Stimulated activated CD4-positive, alpha-beta T cell treated with anti-CD3 and anti-CD28 coated beads, TNF-alpha, amount 100 ng/mL, for 1 hour (primary cell): ENCODE measurements around the gene NALCN.

Experiments
- DNase-seq, 3 donors: peaks; one replicate each; pipeline ENCODE4 v3.0.0-alpha.2; 2020; ENCODE audit warnings: low read depth in 3 of 3, low spot score in 1 of 3

NALCN gene

DNA sequence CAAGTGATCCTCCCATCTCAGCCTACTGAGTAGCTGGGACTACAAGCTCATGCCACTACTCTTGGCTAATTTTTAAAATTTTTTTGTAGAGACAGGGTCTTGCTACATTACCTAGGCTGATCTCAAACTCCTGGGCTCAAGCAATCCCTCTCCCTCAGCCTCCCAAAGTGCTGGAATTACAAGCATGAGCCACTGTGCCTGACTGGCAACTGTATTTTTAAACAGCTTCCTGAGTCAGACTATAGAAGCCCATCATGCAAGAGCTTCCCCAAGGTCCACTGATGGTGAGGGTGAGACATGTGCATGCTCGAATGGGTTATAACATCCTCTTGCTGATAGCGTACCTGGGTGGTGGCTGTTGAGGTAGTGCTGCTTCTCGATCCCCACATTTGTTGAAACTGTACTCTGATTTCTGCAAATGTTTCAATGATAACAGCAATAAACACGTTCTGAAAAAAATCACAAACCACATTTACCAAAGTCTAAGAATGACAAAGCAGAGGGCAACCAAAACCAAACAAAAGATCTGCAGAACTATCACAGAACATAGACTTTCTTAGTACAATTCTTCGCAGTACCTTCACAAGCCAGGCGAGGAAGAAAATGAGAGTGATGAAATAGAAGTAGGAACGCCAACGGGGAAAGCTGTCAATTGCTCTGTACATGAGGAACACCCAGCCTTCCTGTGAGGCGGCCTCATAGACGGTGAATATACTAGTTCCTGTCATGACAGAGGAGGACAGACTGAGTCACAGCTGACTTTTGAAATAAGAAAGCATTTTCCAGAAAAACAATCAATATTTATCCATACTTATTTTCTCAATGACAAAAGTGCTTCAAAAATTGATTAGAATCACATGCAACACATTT is 124.4 kb downstream of the NALCN start:
- DNase-seq, result no peak

DNA sequence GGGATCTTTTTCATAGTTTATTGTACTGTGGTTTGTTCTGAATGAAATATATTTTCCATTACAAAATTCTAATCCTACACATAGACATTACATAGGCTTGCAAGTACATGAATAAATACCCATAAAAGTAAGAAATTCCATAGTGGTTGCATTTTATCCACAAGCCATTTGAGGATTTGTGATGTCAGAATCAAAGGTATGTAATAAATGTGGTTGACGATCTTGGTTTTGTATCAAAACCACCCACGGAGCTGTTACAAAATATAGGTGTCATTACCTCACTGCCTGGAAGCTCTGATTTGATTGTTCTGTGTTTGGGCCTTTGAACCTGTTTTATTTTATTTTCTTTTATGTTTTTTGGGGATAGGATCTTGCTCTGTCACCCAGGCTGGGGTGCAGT is 125.1 kb downstream of the NALCN start:
- DNase-seq, result no peak

DNA sequence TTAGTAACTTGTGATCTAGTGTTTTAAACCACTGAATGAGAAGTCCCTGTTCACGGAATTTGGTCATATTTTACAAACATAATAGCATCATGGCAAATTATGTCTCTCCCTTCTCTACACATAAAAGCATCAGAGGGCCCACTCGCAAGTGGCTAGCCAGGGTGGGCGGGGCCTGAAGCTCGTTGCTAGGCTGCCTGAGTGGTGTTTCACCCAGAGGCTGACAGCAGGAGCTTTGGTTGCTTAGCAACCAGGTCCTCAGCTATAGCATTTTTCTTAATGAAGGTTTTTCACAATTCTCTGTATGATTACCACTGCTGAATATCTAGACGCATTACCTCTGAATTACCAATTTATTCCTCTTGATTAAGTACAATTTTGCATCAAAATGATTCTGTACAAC is 126.5 kb downstream of the NALCN start:
- DNase-seq, result no peak

DNA sequence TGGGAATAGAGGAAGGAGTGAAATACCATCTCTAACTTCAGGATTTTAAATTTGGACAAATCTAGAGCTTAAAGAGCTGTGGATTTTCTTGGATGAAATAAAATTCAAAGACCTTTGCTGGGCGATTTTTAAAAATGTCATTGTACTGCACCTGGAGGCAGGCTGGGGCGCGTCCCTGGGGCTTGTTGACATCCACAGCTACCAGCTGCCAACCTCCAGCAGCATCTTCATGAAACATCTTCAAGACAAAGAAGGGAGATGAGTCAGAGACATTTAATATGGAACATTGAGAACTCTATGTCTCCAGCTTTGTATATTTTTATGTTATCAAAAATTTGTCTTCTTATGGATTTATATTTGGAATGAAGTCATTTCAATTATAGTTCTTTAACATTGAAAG is 132.5 kb downstream of the NALCN start:
- DNase-seq, result no peak

DNA sequence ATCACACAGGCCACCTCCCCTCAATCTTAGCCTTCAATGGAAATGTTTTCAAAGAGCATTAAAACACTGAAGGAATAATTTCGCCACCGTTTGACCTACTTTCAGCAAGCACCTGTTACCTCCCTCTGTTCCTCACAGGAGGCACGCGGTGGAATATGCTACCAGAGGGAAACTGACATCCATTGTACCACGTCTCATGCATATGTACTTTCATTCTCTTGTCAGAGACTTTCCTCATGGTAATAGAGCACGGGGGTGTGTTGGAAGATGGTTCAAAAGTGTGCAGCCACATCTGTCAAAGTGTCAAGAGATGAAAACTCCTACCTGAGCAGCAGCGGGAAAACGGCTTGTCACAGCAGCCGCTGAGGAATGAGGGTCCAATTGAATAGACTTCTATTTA is 143.4 kb downstream of the NALCN start:
- DNase-seq, result no peak

DNA sequence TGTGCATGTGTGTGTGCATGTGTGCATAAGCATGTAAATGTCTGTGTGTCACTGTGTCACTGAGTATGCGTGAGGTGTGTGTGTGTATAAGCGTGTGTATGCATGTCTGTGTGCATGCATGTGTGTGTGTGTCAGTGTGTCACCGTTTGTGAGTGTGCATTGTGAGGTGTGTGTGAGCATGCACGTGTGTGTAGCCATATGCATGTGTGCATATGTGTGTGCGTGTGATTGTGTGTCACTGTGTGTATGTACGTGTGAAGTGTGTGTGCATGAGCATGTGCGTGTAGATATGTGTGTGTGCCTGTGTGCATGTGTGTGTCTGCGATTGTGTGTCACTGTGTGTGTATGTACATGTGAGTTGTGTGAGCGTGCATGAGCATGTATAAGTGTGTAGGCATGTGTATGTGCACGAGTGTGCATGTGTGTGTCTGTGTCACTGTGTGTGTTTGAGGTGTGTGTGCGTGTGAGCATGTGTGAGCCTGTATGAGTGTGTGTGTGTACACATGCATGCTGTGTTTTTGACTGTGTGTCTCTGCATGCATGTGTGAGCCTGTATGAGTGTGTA is 144.5 kb downstream of the NALCN start:
- no peak for DNase-seq

DNA sequence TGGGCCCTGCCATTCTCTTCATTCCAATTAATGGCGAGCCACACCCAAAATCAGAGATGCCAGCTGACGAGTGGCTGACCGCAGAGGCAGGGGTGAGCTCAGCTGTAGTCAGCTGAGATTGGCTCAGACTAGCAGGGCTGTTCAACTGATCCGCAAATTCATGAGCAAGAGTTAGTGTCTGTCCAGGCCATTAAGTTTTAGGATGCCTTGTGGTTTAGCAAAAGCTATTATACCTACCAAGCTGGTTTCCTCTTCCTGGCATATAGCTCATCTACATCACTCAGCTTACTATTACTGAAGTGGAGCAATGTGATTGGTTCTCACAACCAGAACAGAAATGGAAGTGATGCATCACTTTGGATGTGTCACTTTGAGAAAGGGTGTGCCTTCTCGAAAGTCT is 148.7 kb downstream of the NALCN start:
- no peak for DNase-seq

DNA sequence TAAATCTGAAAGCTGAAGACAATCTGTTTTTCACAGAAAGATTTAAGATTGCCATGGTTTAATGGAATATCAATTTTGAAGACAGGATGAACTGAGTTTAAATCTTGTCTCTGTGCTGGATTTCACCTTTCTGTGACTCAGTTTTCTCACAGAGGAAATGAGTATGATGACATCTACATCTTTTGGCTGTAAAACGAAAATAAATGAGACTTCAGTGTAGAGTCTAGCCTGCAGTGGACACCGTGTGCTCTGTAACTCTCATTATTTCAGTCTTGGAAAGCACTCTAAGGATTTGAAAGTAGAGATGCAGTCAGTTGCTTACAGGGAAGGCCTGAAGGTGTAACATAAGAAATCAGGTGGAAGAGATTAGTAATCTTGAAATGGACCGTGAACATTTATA is 150.4 kb downstream of the NALCN start:
- no peak for DNase-seq

DNA sequence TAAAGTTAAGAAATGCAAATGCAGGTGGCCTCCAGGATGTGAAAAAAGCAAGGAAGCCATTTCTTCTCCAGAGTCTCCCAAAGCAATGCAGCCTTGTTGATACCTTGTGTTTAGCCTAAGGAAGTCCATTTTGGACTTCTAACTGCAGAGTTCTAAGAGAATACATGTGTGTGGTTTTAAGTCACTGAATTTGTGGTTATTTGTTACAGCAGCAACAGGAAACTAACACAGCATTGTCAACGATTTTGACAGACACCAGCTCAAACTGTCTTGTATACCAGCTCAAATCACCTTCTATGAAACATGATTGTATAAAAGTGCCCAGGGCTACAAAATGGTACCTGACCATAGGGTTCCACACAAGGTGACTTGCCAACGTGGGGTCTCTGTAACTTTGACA is 151.4 kb downstream of the NALCN start:
- no peak for DNase-seq

DNA sequence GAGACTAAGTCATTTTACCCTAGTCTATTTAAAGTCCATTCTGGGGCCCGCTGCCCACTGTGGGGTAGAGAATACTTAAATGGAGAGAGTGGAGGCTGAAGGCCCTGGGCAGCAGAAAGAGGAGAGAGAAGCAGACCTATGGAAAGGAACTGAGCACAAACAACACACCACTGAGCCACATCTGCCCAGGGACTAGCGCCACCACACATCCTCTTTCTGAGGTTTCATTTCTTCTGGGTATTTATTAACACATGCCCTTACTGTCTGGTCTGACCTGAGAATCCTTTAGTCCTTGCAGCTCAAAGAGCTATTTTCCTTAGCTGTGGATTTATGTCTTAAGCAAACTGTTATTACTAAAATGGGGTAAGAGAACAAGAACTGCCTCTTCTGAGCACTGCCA is 154.0 kb downstream of the NALCN start:
- DNase-seq, result no peak

DNA sequence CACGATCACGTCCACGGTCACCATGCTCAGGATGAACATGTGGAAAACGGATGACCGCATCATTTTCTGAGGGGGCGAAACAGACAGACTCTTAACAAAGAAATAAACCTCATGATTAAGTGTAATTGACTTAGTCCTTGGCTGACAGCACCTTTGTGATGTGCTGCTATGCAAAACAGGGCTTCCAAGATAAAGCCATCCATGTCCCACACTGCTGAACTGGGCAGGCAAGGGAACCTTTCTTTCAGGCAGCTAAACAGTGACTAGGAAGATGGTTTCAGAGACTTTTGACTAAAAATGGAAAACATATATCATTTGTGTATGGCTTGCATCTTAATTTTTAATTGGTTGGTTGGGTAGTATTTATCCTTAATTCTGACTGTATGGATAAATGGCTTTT is 157.8 kb downstream of the NALCN start:
- no peak for DNase-seq

DNA sequence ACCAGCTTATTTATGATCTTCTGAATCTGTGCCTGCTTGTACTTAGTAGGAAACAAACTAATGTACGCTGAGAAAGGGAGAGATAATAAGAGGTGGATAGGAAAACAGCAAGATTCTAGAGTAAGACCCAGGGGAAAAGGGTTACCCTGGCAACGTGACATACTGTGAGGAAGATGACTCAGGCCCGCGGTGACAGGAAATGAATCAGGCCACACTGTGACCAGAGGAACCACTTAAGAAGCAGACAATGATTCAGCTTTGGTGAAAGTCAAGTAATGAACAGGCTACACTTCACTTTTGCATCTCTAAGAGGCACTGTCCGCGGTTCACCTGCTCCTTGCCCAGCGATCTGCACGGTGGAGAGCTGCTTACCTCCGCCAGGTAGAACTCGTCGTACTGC is 158.2 kb downstream of the NALCN start:
- no peak for DNase-seq

DNA sequence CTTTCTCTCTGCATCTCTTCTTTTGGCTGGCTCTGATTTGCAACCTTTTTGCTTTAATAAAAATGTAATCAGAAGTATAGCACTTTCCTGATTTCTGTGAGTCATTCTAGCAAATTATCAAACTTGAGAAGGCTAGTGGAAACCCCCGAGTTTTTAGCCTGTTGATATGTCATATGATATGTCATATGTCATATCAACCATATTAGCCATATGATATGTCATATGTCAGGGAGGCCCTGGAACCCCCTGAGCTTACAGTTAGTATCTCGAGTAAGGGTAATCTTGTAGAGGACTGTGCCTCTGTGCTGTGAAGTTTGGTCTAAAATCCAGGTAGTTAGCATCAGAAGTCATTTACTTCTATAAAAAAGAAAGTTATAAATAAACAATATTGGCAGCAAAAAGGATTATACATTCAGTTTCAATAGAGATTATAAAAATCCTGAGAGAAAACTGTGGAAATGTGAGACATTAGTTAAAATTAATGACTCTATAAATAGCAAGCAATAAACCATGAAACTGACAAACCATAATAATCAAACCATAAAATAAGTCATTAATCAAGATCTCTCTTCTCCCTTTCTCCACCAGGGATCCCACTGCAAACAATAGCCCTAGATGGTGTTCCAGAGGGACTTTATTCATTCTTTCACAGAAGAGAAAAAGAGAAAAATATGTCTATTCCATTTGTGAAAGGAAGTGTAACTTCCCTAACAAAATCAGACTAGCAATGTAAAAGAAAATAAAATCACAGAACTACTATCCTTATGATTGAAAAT is 167.4 kb downstream of the NALCN start:
- DNase-seq, result no peak

DNA sequence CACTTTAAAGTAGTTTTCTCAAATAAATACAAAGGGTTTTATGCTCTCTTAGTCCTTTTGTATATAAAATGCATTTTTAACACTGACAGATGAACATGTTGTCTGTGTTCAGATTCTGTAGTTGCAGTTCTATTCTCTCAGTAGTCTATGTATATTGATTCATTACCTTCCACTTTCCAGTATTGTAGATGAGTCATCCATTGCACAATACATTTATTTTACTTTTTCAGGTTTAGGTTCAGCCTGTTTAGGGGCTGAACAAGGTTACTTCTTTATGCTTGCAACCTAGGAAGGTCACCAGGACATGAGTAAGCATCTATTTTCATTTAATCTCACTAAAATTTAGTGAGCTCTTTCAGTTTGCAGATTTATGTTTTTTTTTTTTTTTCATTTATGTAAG is 173.6 kb downstream of the NALCN start:
- no peak for DNase-seq

DNA sequence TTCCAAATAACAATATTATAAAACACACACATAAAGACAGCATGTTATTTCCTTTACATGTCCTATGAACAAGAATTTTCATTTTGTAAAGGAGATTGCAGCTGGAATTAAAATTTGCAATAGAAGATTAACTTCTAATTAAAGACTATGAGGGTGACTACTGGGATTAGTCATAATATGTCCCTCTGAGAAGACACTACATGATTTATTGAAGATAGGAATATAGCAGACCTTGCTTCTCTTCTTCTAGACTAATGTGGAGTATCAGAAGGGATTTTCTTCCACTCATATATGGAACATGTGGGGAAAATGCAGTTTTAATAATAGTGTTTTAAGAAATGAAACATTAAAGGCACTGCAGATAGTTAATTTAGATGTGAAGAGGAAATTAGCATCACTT is 177.8 kb downstream of the NALCN start:
- DNase-seq, result no peak

DNA sequence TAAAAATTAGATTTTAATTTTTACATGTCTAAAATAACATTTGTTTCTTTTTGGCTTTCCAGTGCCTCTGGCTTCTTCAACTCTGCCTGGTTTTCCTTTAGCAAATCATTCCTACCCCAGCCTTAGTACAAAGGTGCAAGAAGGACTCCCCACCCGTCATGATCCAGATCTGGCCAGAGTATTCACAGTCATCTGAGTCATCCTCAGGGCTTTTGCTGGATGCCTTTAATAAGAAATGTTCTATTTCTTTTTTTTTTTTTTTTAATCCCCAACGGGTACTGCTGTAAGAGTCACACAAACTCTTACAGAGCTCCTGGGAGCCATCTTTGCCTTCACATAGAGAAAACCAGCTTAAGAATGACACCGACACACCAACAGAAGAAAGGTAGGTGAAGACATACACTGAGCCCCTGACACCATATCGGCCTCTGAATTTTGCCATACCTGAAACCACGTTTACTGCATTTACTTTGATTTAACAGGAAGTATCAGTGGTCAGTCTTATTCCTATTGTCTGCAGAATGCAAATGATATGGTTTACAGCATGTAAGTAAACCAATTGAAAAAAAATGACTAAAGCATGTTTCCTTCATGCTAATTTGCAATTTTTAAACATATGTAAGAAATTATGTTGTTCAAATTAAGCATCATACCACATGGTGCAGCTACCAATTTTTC is 184.4 kb downstream of the NALCN start:
- DNase-seq, result no peak

DNA sequence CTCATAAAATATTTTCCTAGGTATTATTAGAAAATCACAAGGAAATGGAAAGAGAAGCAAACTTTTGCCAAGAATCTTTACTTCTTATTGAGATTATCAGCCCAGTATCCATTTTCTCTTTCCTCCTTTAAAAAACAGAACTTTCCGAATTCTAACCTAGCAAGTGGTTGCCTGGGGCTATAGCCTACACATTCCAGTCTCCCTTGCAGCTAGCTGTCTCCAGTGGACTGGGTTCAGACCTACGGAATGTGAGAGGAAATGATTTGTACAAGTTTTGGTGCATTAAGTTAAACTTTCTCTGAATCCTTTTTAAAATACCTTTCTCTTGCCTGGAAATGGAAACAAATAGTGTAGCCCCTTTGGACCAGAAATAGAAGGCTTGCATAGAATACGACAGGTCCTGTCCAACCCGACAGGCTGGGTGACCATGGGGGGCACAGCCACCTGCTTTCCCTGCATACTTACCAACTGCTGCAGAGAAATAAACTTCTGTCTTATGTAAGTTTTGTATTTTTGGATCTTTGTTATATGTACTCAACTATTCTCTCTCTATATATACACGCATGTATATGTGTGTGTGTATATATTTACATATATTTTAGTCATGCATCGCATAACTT is 185.9 kb downstream of the NALCN start:
- no peak for DNase-seq

DNA sequence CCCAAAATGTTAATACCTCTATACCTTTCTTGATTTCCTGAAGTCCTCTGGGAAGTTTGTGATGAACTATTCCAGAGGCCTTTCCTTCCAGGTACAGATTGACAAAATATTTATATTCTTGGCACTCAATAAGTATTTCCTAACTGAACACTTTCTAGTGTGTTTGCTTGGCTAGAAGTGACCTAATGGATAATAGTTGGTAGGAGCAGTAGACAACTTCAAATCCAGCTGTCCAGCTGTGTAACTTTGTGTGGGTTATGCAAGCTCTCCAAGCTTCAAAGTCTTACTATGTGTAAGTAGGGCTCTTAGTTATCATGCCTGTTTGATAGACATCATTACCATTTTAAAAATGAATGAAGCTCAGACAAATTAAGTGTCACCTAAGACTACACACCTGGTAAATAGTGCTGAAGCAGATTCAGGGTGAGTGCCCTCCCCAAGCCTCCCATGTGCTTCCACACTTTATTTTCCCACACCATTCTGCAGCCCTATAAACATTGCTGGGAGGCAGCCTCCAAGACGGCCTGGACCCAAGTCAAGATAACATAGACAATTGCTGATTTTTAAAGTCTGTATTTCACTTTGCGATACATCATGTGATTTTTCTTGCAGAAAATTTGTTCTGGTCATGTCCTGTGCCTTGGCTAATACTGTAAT is 196.6 kb downstream of the NALCN start:
- no peak for DNase-seq

DNA sequence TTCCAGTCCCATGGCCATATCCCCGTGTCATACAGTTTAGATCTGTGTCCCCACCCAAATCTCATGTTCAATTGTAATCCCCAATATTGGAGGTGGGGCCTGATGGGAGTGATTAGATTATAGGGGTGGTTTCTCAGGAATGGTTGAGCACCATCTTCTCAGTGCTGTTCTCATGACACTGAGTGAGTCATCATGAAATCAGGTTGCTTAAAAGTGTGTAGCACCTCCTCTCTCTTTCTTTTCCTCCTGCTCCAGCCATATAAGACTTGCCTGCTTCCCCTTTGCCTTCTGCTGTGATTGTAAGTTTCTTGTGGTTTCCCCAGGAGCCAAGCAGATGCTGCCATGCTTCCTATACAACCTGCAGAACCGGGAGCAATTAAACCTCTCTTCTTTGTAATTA is 197.8 kb downstream of the NALCN start:
- no peak for DNase-seq

DNA sequence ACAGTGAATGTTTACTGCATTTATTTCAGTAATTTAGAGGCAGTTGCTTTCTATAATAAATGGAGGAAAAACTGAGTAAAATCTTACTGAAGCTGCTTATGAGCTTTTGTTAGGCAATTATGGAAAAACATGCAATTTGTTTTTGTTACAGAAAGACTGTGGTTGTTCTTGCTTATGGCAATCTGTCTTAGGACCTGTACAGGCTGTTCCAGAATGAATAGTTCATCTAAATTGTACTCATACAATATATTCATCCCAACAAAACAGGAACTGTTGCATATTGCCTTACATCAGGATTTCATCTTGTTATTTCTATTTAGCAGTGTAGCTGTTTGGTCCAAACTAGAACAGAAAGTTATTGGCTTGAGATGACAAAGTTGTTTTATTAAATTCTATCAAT is 199.2 kb downstream of the NALCN start:
- DNase-seq, result no peak

DNA sequence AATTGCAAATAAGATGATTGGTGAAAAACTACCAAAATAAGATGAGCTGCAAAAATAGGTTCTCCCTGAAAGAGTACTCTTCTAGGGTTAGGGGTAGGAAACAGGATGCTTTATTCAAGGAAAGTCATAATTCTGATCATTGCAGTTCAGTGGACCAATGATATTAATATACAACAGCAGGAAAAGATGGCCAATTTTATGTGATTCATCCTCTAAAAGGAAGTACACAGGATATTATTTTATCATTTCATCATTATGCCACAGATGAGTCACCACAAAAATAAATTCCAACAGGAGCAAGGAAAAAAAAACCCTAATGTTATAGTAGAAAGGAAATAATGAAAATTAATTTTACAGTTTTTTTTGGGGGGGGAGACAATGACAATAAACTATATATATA is 205.0 kb downstream of the NALCN start:
- no peak for DNase-seq
